Stimulated activated CD4-positive, alpha-beta T cell treated with anti-CD3 and anti-CD28 coated beads, Interleukin-12 subunit alpha, Interleukin-12 subunit beta, amount 100 ng/mL, for 24 hours (primary cell): ENCODE measurements around the gene CCL17.
"Not testable (repeated sequence)": the region's sequence is repeated elsewhere in the genome, so short reads cannot be mapped to it uniquely, and the experiment has no call there.

ENCODE experiments used
- DNase-seq, 2 experiments: peaks; one replicate each; pipeline ENCODE4 v3.0.0-alpha.2; 2020; ENCODE audit warnings: low read depth in 2 of 2

The CCL17 gene

GRCh38 chr16:57403965-57404817 lies at the start of gene CCL17:
Gene CCL17 (plus strand): TSS chr16:57404767. CDS start chr16:57413933, 9,166 bp downstream.
- DNase-seq: no peak

- DNase-seq: no peak
These were observed 48.6 kb upstream of the CCL17 start for GRCh38 chr16:57355898-57356414.

- DNase-seq: no peak
These were observed 48.0 kb upstream of the CCL17 start for GRCh38 chr16:57356547-57356946.

- DNase-seq: no peak
These were observed 47.1 kb upstream of the CCL17 start for GRCh38 chr16:57357330-57358085.

- no peak for DNase-seq
These were observed 46.5 kb upstream of the CCL17 start for GRCh38 chr16:57358086-57358420.

- no peak for DNase-seq
These were observed 46.0 kb upstream of the CCL17 start, which contains the start of gene CCL22 for GRCh38 chr16:57358527-57359095. Gene CCL22 (plus strand): TSS chr16:57358783. CDS start chr16:57358817, 34 bp downstream.

GRCh38 chr16:57360321-57360935 lies 44.1 kb upstream of the CCL17 start:
- no peak for DNase-seq

GRCh38 chr16:57361404-57361803 lies 43.2 kb upstream of the CCL17 start:
- DNase-seq: no peak

- no peak for DNase-seq
These were observed 40.4 kb upstream of the CCL17 start for GRCh38 chr16:57364143-57364542.

GRCh38 chr16:57366544-57367040 lies 38.0 kb upstream of the CCL17 start:
- DNase-seq: no peak

- DNase-seq: no peak
These were observed 37.3 kb upstream of the CCL17 start for GRCh38 chr16:57367116-57367752.

- no peak for DNase-seq
These were observed 32.8 kb upstream of the CCL17 start for GRCh38 chr16:57371494-57372371.

GRCh38 chr16:57372372-57373116 lies 32.0 kb upstream of the CCL17 start, which contains the start of gene CX3CL1:
Gene CX3CL1 (plus strand): TSS chr16:57372490. CDS start chr16:57372569, 79 bp downstream.
- no peak for DNase-seq

GRCh38 chr16:57373117-57373947 lies 31.2 kb upstream of the CCL17 start:
- no peak for DNase-seq

GRCh38 chr16:57374067-57374534 lies 30.5 kb upstream of the CCL17 start:
- DNase-seq: no peak

GRCh38 chr16:57374925-57375465 lies 29.6 kb upstream of the CCL17 start:
- not testable (repeated sequence) for DNase-seq

GRCh38 chr16:57376313-57376818 lies 28.2 kb upstream of the CCL17 start:
- DNase-seq: no peak
